ENCODE measurements around the gene GSTM4.

DNA sequence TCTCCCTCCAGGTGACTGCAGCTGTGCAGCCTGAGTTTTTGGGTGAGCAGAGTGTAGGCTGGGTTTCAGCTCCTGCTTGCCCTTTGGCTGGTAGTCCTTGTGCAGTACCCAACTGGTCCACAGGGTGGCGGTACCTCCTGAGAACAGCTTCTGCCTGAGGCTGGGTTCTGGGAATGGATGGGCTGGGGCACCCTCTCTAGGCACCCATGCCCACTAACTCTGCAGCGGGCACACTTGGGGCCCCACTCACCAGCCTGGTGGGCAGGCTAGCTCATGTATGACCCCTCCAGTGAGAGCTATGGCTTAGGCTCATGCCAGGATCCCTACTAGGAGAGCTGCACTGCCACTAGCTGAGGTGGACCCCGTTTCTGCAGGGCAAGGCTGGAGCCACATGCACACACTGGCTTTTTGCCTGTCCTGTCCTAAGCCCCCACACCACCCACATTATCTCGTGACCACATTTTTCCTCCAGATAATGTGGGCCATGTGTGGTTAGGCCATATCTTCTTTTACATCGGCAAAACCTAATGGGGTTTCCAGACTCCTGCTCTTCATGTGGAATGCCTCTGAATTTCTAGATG is 15.5 kb upstream of the GSTM4 start:
- TF ChIP-seq, protein P1, sequence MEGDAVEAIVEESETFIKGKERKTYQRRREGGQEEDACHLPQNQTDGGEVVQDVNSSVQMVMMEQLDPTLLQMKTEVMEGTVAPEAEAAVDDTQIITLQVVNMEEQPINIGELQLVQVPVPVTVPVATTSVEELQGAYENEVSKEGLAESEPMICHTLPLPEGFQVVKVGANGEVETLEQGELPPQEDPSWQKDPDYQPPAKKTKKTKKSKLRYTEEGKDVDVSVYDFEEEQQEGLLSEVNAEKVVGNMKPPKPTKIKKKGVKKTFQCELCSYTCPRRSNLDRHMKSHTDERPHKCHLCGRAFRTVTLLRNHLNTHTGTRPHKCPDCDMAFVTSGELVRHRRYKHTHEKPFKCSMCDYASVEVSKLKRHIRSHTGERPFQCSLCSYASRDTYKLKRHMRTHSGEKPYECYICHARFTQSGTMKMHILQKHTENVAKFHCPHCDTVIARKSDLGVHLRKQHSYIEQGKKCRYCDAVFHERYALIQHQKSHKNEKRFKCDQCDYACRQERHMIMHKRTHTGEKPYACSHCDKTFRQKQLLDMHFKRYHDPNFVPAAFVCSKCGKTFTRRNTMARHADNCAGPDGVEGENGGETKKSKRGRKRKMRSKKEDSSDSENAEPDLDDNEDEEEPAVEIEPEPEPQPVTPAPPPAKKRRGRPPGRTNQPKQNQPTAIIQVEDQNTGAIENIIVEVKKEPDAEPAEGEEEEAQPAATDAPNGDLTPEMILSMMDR (IDR thresholded peaks at IDR 0.05), result peak; percentile 90 to 96 (median 95)
- no peak for TF ChIP-seq POLR2A (IDR thresholded peaks at IDR 0.05)

All from tibial nerve (tissue), 3 donors.